PC-3 (cell line): Measurements from ENCODE around the gene CBR3.

Source experiments
- CTCF ChIP-seq: fragments of 300-600 bp; sonication (generic); conservative IDR thresholded peaks from 2 replicates; pipeline ENCODE4 v1.5.1; 2017; ENCODE audit warnings: antibody characterized with exemption, low read depth, mild to moderate bottlenecking, low read length
- EZH2 ChIP-seq: fragments of 300-600 bp; sonication (generic); IDR thresholded peaks from one replicate; pipeline ENCODE4 v1.6.1; 2017; ENCODE audit warnings: antibody characterized with exemption, mild to moderate bottlenecking, low read length; ENCODE audit not compliant: unreplicated experiment
- EZH2phosphoT487 ChIP-seq: fragments of 300-600 bp; sonication (generic); IDR thresholded peaks from 2 replicates; pipeline ENCODE4 v1.6.1; 2018; ENCODE audit warnings: mild to moderate bottlenecking, antibody characterized with exemption, low read length, borderline replicate concordance

- TF ChIP-seq EZH2: no peak
- TF ChIP-seq CTCF: no peak
- TF ChIP-seq EZH2phosphoT487: no peak
Observed at GRCh38 chr21:36160850-36161178, 25.9 kb downstream of the CBR3 start.
